Heart right ventricle (tissue), 16 donors: ENCODE results near the gene FAM241B. TPM values are rescaled to one million over a fixed set of nuclear protein-coding genes. Genes with fewer than 3 reads are reported as not detected.

Source experiments
- ATAC-seq, 8 donors: fragments of 200-7000 bp; cut with Tn5 transposase; one replicate each; pipeline ENCODE4 v1.9.1; 2020; ENCODE audit warnings: mild to moderate bottlenecking in 8 of 8, moderate library complexity in 8 of 8, moderate number of reproducible peaks in 1 of 8
- DNase-seq, 2 donors: peaks; one replicate each; pipeline ENCODE4 v3.0.0-alpha.2; 2020
- H3K27ac ChIP-seq, 10 donors: fragments of 200-600 bp; sonication (generic) in 2 of 10; one replicate each; pipeline versions ENCODE4 v1.5.0 to v1.8.0; 2020 to 2022; ENCODE audit warnings: mild to moderate bottlenecking in 3 of 10
- H3K27me3 ChIP-seq, 7 donors: fragments of 200-600 bp; one replicate each; pipeline ENCODE4 v1.8.0; 2021 to 2022; ENCODE audit warnings: mild to moderate bottlenecking in 2 of 7
- H3K36me3 ChIP-seq, 9 donors: fragments of 200-600 bp; sonication (generic) in 1 of 9; one replicate each; pipeline versions ENCODE4 v1.5.0 to v1.8.0; 2020 to 2022; ENCODE audit warnings: mild to moderate bottlenecking in 2 of 9
- H3K4me1 ChIP-seq, 9 donors: fragments of 200-600 bp; sonication (generic) in 1 of 9; one replicate each; pipeline versions ENCODE4 v1.5.0 to v1.8.0; 2020 to 2022; ENCODE audit warnings: mild to moderate bottlenecking in 4 of 9
- H3K4me3 ChIP-seq, 10 donors: fragments of 200-600 bp; sonication (generic) in 2 of 10; one replicate each; pipeline versions ENCODE4 v1.5.0 to v1.8.0; 2020 to 2022; ENCODE audit warnings: mild to moderate bottlenecking in 7 of 10, moderate library complexity in 2 of 10
- H3K9me3 ChIP-seq, 11 donors: fragments of 200-600 bp in 10 of 11; sonication (generic) in 2 of 11; one replicate each; pipeline versions ENCODE4 v1.5.0 to v1.8.0; 2013 to 2022; ENCODE audit warnings: mild to moderate bottlenecking in 2 of 11, control low read depth in 1 of 11, moderate library complexity in 1 of 11
- CTCF ChIP-seq, 9 donors: fragments of 200-600 bp; sonication (generic) in 2 of 9; IDR thresholded peaks; one replicate each; pipeline versions ENCODE4 v1.5.0 to v1.8.0; 2021 to 2022; ENCODE audit warnings: antibody characterized with exemption in 9 of 9, mild to moderate bottlenecking in 5 of 9, moderate library complexity in 1 of 9
- WGBS, 2 donors: extraction: QIAGEN DNeasy Blood & Tissue Kit; methylation state at CpG; one replicate each; pipeline ENCODE4 v1.1.7; 2013; ENCODE audit warnings: inconsistent platforms in 1 of 2; 5-methylcytosine and 5-hydroxymethylcytosine counted together
- intact Hi-C, 10 donors: fragments of 100-400 bp; cut with DNase I; formaldehyde crosslinking; loops; one replicate each; pipeline versions ENCODE4 v1.11.1 to v1.14.2; 2022
- polyA plus RNA-seq, 2 donors: library from polyadenylated mRNA; stranded (reverse); fragments of 200-250 nt; gene quantifications; one replicate each; pipeline ENCODE4 v1.2.3, GENCODE V29; 2013
- total RNA-seq, 10 donors: library from RNA; stranded (reverse); fragmentation: NEBNext Ultra II Directional in 3 of 10; extraction: Animal tissue kit (Norgen Biotek cat#: 25700) in 3 of 10; gene quantifications; one replicate each; pipeline versions ENCODE4 v1.2.1 to v1.2.4, GENCODE V29; 2021 to 2023
- donor health status: Arrhythmogenic right ventricular cardiomyopathy.
- donor health status: ischemic (EF 13 %, LVEDD 7.1; RV severe dilation, severe dysfunction).
- donor health status: healthy with polysubstance abuse.
- donor health status: DM: no; HTN: yes; CAD: no.
- donor health status: DM: no; HTN: no; CAD: no.
- donor health status: ischemic (EF 25% LVEDD 6.9; RV normal size, moderate dysfunction).
- donor health status: ischemic (EF 25% LVEDD 5.7; RV mildly dilated, moderate dysfunction).
- donor health status: healthy.
- donor health status: DM: yes; HTN: yes; CAD: no.
- donor health status: Ischemic cardiomyopathy.
- donor health status: ischemic (EF 35%, LVEDD 5.7; RV mildly dilated, moderate dysfunction).
- donor health status: nonischemic (EF 11% LVEDD 7.7; RV severe dilation, severe dysfunction).
- donor health status: DM: yes; HTN: yes; CAD: no.
- donor health status: PGD.
- donor health status: ischemic (EF 29% LVEDD 5.4; RV normal size, mild dysfunction).
- donor health status: nonischemic (EF 23%, LVEDD 6.1; RV moderate dilation, normal function).

Gene FAM241B
- total and polyA plus RNA-seq, 12 donors: 1.4 to 9.0 (median 4.5) TPM

GRCh38 chr10:69633673-69634635, 3.9 kb downstream of the FAM241B start:
- DNase-seq (no peak), ATAC-seq (no peak)
- H3K9me3 ChIP-seq: no peaks in the 10 kb centered on the region
- H3K4me1 ChIP-seq: peaks cover 0 to 16% (median 7%) of the 10 kb centered on the region in 9 donors
- no peak overlapping the region for H3K4me3 ChIP-seq
- intact Hi-C loops: loop anchor here in 4 of 10 donors (10.0 kb wide), 4 partner anchors 209 to 399 kb away; no protein-coding TSS in a partner anchor
- 90 to 93% methylated on average over 14 of the region's 14 CpGs for WGBS, 2 donors
- TF ChIP-seq CTCF (IDR thresholded peaks at IDR 0.05): no peak
- H3K27me3 ChIP-seq: peaks cover 0 to 21% (median 12%) of the 10 kb centered on the region in 7 donors
- no peak overlapping the region for H3K27ac ChIP-seq
- no peaks in the 10 kb centered on the region for H3K36me3 ChIP-seq

- 89% methylated on average over 9 of the region's 9 CpGs for WGBS, 2 donors
- no peak overlapping the region for H3K4me3 ChIP-seq
- peaks cover 0 to 8% (median 2%) of the 10 kb centered on the region in 9 donors for H3K4me1 ChIP-seq
- H3K27me3 ChIP-seq: peaks cover 0 to 13% (median 6%) of the 10 kb centered on the region in 7 donors
- no peaks in the 10 kb centered on the region for H3K36me3 ChIP-seq
- DNase-seq (no peak), ATAC-seq (no peak)
- no peak overlapping the region for H3K27ac ChIP-seq
- TF ChIP-seq CTCF (IDR thresholded peaks at IDR 0.05): no peak
- H3K9me3 ChIP-seq: no peaks in the 10 kb centered on the region
- intact Hi-C loops: loop anchor here in 9 of 10 donors (5.0 to 10.0 kb wide), 10 partner anchors 118 to 400 kb away; no protein-coding TSS in a partner anchor
Observed at GRCh38 chr10:69634759-69635425, 4.8 kb downstream of the FAM241B start.

GRCh38 chr10:69635428-69636272, 5.6 kb downstream of the FAM241B start:
- 73 to 76% methylated on average over 13 of the region's 13 CpGs for WGBS, 2 donors
- no peak overlapping the region for H3K27ac ChIP-seq
- intact Hi-C loops: loop anchor here in 9 of 10 donors (2.0 to 10.0 kb wide), 11 partner anchors 118 to 401 kb away; no protein-coding TSS in a partner anchor
- DNase-seq (no peak), ATAC-seq (no peak)
- peaks cover 0 to 2% (median 0%) of the 10 kb centered on the region in 9 donors for H3K4me1 ChIP-seq
- H3K9me3 ChIP-seq: no peaks in the 10 kb centered on the region
- H3K27me3 ChIP-seq: peaks cover 0 to 8% (median 2%) of the 10 kb centered on the region in 7 donors
- no peaks in the 10 kb centered on the region for H3K36me3 ChIP-seq
- TF ChIP-seq CTCF (IDR thresholded peaks at IDR 0.05): no peak
- no peak overlapping the region for H3K4me3 ChIP-seq
